SH-SY5Y (cell line): ENCODE results near the gene DLEC1.

Experiments used
- GATA2 ChIP-seq: IDR thresholded peaks from 2 replicates; pipeline ENCODE4 v1.6.1; 2011; ENCODE audit warnings: mild to moderate bottlenecking, low read depth, low read length
- GATA3 ChIP-seq: IDR thresholded peaks from 2 replicates; pipeline ENCODE4 v1.6.1; 2011; ENCODE audit warnings: low read depth, mild to moderate bottlenecking, low read length, moderate library complexity

- TF ChIP-seq GATA2: no peak
- TF ChIP-seq GATA3: no peak
Observed at GRCh38 chr3:38136393-38136776, 97.4 kb downstream of the DLEC1 start.
